Body of pancreas (tissue), 4 donors: ENCODE results near the gene PDE2A. TPM values are rescaled to one million over a fixed set of nuclear protein-coding genes. Genes with fewer than 3 reads are reported as not detected.

ENCODE experiments used
- ATAC-seq: fragments of 150-250 bp; one replicate; pipeline ENCODE4 v1.9.1; 2016
- DNase-seq, 4 donors: peaks; one replicate each; pipeline ENCODE4 v3.0.0-alpha.2; 2019
- H3K27ac ChIP-seq, 4 donors: fragments of 200-600 bp; sonication (generic); 1 replicate in 3 of 4; 2 replicates in 1 of 4; pipeline versions ENCODE4 v1.5.1 to v1.6.1; 2016 to 2019; ENCODE audit warnings: mild to moderate bottlenecking in 1 of 4, mixed read lengths in 1 of 4, moderate library complexity in 1 of 4
- H3K27me3 ChIP-seq, 2 donors: fragments of 200-600 bp; sonication (generic); one replicate each; pipeline ENCODE4 v1.6.0; 2016; ENCODE audit warnings: mild to moderate bottlenecking in 1 of 2
- H3K36me3 ChIP-seq, 2 donors: fragments of 200-600 bp; sonication (generic); replicated peaks in 1 of 2; 2 replicates each; pipeline ENCODE4 v1.5.1; 2016; ENCODE audit warnings: low read depth in 2 of 2; ENCODE audit not compliant: insufficient read depth in 1 of 2
- H3K4me1 ChIP-seq: fragments of 200-600 bp; sonication (generic); one replicate; pipeline ENCODE4 v1.6.0; 2016
- H3K4me3 ChIP-seq, 2 donors: fragments of 200-600 bp; sonication (generic); 1 replicate in 1 of 2; 2 replicates in 1 of 2; pipeline ENCODE4 v1.5.1; 2016 to 2019
- H3K9me3 ChIP-seq, 3 donors: fragments of 200-600 bp; sonication (generic); 1 replicate in 2 of 3; 2 replicates in 1 of 3; pipeline ENCODE4 v1.5.1; 2016
- POLR2A ChIP-seq, 3 donors: fragments of 450-650 bp; IDR thresholded peaks; one replicate each; pipeline ENCODE4 v1.6.1; 2016; ENCODE audit warnings: antibody characterized with exemption in 3 of 3, mild to moderate bottlenecking in 2 of 3
- WGBS, 2 donors: methylation state at CpG; one replicate each; pipeline ENCODE4 v1.1.5; 2017; 5-methylcytosine and 5-hydroxymethylcytosine counted together
- intact Hi-C: fragments of 100-400 bp; cut with DNase I; formaldehyde crosslinking; loops from one replicate; pipeline ENCODE4 v1.15.1; 2023
- total RNA-seq, 2 donors: library from RNA; depleted of rRNA; stranded (reverse); fragments of >200 nt; gene quantifications; one replicate each; pipeline ENCODE4 v1.1.0, GENCODE V29; 2016
- TF ChIP-seq, protein P1 (sequence below), 7 experiments: fragments of 450-650 bp in 4 of 7; fragments of 200-600 bp in 3 of 7; sonication (generic) in 3 of 7; IDR thresholded peaks; one replicate each; pipeline ENCODE4 v1.5.1; 2016 to 2019; ENCODE audit warnings: antibody characterized with exemption in 7 of 7

The PDE2A gene
- total RNA-seq, 2 donors from 2014 or later: 7.0 to 29.3 TPM

GRCh38 chr11:72588421-72589410 is 85.5 kb downstream of the PDE2A start:
- TF ChIP-seq, protein P1, sequence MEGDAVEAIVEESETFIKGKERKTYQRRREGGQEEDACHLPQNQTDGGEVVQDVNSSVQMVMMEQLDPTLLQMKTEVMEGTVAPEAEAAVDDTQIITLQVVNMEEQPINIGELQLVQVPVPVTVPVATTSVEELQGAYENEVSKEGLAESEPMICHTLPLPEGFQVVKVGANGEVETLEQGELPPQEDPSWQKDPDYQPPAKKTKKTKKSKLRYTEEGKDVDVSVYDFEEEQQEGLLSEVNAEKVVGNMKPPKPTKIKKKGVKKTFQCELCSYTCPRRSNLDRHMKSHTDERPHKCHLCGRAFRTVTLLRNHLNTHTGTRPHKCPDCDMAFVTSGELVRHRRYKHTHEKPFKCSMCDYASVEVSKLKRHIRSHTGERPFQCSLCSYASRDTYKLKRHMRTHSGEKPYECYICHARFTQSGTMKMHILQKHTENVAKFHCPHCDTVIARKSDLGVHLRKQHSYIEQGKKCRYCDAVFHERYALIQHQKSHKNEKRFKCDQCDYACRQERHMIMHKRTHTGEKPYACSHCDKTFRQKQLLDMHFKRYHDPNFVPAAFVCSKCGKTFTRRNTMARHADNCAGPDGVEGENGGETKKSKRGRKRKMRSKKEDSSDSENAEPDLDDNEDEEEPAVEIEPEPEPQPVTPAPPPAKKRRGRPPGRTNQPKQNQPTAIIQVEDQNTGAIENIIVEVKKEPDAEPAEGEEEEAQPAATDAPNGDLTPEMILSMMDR (IDR thresholded peaks at IDR 0.05): no peak
- no peak for TF ChIP-seq POLR2A (IDR thresholded peaks at IDR 0.05)
- ATAC-seq: no peak
- intact Hi-C loops: loop anchor here (5.0 kb wide), 2 partner anchors 59 to 94 kb away; no protein-coding TSS in a partner anchor
- WGBS, 2 donors: 73 to 83% methylated on average over 6 to 7 of the region's 7 CpGs
- no peak for DNase-seq
- no peaks in the 10 kb centered on the region for H3K36me3 ChIP-seq
- peaks cover 19% of the 10 kb centered on the region for H3K4me1 ChIP-seq
- H3K27ac ChIP-seq: no peak overlapping the region
- no peak overlapping the region for H3K4me3 ChIP-seq
- no peaks in the 10 kb centered on the region for H3K9me3 ChIP-seq
- peaks cover 0 to 12% of the 10 kb centered on the region in 2 donors for H3K27me3 ChIP-seq

DNA sequence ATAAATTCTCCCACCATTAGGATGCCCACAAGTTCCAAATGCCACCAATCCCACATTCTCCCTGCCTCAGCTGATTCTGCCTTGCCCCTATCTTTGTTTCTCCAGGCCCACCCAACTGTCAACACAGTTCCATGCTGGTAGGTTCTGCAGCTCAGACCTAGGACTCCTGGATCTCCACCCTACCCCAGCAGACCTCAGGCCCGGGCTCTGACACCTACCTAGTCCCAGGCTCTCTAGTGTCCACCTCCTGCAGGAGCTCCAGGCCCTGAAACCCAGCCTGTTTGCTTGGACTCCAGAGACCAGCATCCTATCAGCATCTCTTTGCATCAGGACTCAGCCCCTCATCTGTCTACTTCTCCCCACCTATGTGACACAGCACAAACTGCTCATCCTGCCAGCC is 86.5 kb downstream of the PDE2A start:
- Histone ChIP-seq H3K4me3 (no peak overlapping the region), H3K27me3 (peaks cover 0 to 12% of the 10 kb centered on the region in 2 donors), H3K4me1 (peaks cover 19% of the 10 kb centered on the region), H3K27ac (no peak overlapping the region), H3K36me3 (no peaks in the 10 kb centered on the region), H3K9me3 (no peaks in the 10 kb centered on the region)
- 75 to 87% methylated on average over 1 of the region's 1 CpG for WGBS, 2 donors
- ATAC-seq: no peak
- no peak for DNase-seq
- intact Hi-C loops: loop anchor here (5.0 kb wide), 2 partner anchors 60 to 95 kb away; no protein-coding TSS in a partner anchor
- TF ChIP-seq POLR2A (IDR thresholded peaks at IDR 0.05): no peak
- TF ChIP-seq, protein P1 (IDR thresholded peaks at IDR 0.05): no peak

DNA sequence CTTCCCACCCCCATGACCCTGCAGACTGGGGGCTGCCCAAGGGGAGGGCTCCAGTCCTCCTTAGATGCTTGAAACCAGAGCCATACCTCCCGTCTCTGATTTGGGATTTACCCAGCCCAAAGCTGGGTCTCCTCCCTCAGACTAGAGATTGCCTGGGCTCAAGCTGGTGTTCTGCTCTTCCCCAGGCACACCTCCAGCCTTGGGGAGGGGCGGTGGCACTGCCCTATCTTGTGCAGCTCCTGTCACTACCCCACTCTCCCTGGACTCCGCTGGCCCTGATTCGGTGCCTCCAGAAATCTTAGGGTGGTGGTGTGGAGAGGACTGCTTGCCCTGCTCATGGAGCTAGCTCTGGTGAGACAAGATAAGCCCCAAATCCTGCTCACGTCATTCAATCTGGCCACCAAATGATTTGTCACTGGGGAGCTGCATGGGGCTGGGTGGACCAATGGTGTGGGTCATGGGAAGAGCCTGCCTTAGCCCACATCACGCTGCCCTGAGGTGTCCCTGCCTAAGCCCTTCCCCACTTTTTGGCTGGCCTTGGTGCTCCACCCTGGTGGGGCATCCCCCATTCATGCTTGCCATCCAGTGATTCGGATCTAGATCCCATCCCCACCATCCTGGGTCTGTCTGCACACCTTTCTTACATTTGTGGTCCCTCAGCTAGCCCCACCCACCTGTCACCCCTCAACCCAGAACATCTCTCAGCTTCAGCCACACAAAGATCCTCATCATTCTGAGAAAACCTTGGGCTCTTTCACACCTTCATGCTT is 87.7 kb downstream of the PDE2A start:
- 72 to 82% methylated on average over 5 to 7 of the region's 7 CpGs for WGBS, 2 donors
- H3K4me1 ChIP-seq: peaks cover 19% of the 10 kb centered on the region
- H3K27ac ChIP-seq: no peak overlapping the region
- no peak for ATAC-seq
- H3K4me3 ChIP-seq: no peak overlapping the region
- no peaks in the 10 kb centered on the region for H3K9me3 ChIP-seq
- H3K27me3 ChIP-seq: peaks cover 0 to 12% of the 10 kb centered on the region in 2 donors
- DNase-seq: no peak
- no peaks in the 10 kb centered on the region for H3K36me3 ChIP-seq
- intact Hi-C loops: loop anchor here (5.0 kb wide), 2 partner anchors 61 to 96 kb away; no protein-coding TSS in a partner anchor
- TF ChIP-seq POLR2A (IDR thresholded peaks at IDR 0.05): no peak
- TF ChIP-seq, protein P1 (IDR thresholded peaks at IDR 0.05): no peak

DNA sequence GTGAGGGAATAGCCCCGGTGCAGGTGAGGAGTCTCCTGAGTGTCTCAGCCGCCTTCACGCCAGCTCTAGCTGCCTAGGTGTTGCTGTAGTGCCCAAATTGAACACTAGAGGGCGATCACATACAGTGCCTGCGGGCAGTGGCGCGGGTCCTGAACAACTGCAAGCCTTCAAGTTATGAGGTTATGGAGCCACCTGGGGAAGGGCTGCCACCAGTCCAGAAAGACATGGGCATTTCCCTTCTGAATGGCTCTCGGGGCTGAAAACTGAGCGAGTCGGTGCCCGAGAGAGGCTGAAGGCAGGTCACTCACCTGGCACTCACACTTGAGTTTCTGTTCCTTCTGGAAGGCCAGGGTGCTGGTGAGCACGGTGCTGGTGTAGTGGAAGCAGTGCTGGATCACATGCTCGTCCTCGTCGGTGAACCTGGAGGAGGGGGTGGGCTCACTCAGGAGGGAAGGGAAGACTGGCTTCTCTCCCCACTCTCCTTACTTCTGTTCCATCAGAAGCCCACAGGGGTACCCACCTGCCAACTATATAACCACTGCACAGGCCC is 88.4 kb downstream of the PDE2A start:
- intact Hi-C loops: loop anchor here (5.0 kb wide), 2 partner anchors 61 to 96 kb away; no protein-coding TSS in a partner anchor
- ATAC-seq: peak; percentile 74

More for the DNA sequence above, 88.4 kb downstream of the PDE2A start:
- no peaks in the 10 kb centered on the region for H3K9me3 ChIP-seq
- H3K36me3 ChIP-seq: no peaks in the 10 kb centered on the region
- peaks cover 19% of the 10 kb centered on the region for H3K4me1 ChIP-seq
- no peak overlapping the region for H3K27ac ChIP-seq
- 6 to 10% methylated on average over 8 to 15 of the region's 15 CpGs for WGBS, 2 donors
- no peak overlapping the region for H3K4me3 ChIP-seq
- TF ChIP-seq POLR2A (IDR thresholded peaks at IDR 0.05): no peak
- TF ChIP-seq, protein P1 (IDR thresholded peaks at IDR 0.05): peak; percentile 87 to 93 (median 90)
- peak; percentile 71 to 82 (median 82) for DNase-seq
- H3K27me3 ChIP-seq: peaks cover 0 to 12% of the 10 kb centered on the region in 2 donors
